ENCODE results near the gene C22orf15.

DNA sequence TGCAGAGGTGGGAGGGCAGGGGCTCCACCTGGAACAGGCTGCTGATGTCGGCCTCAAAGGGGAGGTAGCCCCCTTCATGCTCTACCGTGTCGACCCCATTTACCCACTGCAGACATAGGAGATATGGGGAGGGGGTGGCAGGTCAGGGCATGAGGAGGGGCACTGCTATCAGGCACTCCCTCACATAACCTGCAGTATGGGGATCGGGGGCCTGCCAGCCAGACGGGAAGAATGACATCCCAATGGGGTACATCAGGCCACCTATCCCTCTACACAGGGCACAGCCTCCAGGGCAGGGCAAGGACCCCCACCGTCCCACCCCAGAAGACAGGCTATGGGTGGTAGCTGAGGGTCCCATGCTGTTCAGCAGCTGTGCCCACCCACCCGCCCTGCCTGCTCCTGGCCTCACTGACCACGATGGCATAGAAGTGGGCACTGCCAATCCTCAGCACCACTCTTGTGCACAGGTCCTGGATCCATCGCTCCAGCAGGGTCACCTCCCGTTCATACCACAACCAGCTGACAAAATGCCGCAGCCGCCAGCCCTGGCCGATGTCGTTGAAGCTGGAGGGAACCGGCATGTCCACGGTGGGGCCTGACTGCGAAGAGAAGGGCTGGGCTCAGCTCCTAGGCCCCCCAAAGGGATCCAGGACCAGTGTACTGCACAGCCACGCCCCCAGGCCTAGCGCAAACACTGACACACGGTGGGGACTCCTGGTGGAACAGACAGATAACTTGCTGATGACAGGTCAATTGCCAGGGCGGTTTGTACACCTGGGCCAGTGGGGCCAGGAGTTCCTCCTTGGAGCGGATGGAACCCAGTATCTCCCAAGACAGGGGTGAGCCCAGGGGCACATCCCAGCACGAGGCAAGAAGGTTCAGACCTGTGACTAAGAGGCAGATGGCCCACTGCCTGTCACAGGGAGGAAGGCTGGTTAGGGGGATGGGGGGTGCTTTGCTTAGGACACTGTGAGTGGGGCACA lies 47.9 kb upstream of the C22orf15 start:
- TF ChIP-seq, protein P1, sequence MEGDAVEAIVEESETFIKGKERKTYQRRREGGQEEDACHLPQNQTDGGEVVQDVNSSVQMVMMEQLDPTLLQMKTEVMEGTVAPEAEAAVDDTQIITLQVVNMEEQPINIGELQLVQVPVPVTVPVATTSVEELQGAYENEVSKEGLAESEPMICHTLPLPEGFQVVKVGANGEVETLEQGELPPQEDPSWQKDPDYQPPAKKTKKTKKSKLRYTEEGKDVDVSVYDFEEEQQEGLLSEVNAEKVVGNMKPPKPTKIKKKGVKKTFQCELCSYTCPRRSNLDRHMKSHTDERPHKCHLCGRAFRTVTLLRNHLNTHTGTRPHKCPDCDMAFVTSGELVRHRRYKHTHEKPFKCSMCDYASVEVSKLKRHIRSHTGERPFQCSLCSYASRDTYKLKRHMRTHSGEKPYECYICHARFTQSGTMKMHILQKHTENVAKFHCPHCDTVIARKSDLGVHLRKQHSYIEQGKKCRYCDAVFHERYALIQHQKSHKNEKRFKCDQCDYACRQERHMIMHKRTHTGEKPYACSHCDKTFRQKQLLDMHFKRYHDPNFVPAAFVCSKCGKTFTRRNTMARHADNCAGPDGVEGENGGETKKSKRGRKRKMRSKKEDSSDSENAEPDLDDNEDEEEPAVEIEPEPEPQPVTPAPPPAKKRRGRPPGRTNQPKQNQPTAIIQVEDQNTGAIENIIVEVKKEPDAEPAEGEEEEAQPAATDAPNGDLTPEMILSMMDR (IDR thresholded peaks at IDR 0.05) = no peak
- TF ChIP-seq POLR2A (IDR thresholded peaks at IDR 0.05) = no peak

Measured in vagina (tissue), 2 donors.